HPDE6-E6E7 (cell line): ENCODE results near the gene LGI4.
A peak's percentile ranks its signal among the peaks of the same experiment; 100 is the strongest.

Source experiments
- DNase-seq: peaks from one replicate; pipeline ENCODE4 v3.0.0; 2011; ENCODE audit warnings: missing footprints; ENCODE audit errors: extremely low spot score

The LGI4 gene

DNA sequence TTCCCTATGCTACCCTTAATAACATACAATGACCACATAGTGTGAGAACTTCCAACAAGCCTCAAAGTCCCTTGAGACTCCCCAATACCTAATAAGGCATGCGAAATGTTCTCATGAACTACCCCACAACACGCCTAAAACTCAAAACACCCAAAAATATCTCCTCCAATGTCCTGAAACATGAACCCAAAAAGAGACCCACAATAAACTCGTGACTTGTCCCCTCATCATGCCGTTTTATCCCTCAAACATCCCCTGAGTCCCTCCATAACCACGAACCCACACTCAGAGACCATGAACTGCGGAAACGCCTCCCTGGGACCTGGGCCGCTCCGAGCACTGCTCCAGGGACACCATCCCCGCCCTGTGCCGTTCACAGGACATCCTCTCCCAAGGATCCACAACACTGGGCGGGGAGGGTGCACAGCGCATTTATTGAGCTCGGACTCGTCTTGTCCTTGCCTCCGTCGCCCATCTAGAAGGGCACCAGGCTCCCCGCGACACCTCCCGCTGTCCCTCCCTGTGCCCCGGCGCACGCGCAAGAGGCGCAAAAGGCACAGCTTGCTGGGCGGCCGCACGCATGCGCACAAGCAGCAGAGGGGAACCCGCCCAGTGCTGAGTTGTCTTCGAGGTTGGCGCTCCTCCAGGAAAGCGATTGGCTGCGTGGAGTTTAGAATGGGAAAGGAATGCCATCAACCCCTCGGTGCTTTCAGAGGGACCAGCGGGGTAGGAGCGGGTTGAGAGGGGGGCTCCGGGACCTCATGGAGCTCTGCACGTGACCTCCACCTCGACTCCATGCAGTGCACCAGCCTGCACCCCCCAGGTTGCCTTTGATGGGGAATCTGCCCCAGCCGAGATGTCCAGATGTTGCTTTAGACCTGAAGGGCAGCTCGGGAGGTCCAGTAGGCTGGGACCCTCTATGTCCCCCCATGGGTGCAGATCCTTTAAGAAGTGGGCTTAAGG lies 10.5 kb downstream of the LGI4 start:
- peak; percentile 90 for DNase-seq

DNA sequence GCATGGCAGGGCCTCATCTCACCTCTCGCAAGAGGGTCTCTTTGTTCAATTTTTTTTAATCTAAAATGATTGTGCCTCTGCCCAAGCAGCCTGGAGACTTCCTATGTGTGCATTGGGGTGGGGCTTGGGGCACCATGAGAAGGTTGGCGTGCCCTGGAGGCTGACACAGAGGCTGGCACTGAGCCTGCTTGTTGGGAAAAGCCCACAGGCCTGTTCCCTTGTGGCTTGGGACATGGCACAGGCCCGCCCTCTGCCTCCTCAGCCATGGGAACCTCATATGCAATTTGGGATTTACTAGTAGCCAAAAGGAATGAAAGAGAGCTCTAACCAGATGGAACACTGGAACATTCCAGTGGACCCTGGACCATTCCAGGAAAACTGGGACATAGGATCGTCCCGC lies 11.3 kb downstream of the LGI4 start:
- no peak for DNase-seq

DNA sequence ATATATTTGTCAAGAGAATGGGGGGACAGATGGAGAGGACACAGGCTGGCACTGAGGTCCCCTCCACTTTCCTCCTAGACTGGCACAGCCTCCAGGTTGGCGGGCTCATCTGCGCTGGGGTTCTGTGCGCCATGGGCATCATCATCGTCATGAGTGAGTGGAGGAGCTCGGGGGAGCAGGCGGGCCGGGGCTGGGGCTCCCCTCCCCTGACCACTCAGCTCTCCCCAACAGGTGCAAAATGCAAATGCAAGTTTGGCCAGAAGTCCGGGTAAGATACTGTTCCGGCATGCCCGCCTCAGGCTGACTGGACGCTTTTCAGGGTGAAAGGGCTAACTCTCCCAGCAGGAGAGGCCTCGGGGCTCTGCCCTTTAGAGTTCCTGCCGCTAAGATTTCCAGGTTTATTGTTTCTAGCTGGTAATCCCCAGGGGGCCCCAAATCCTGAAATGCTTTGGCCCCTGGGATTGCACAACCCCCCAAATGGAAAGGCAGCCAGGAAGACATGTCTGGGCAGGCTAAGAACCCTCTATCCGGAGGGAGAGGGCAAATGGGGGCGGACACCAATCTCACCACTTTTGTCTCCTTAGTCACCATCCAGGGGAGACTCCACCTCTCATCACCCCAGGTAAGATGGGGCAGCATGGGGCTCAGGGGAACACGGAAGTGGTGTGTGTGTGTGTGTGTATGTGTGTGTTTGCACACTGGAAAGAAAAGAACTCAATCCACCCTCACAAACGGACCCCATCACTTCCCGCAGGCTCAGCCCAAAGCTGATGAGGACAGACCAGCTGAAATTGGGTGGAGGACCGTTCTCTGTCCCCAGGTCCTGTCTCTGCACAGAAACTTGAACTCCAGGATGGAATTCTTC lies 11.9 kb downstream of the LGI4 start:
- peak; percentile 92 for DNase-seq

DNA sequence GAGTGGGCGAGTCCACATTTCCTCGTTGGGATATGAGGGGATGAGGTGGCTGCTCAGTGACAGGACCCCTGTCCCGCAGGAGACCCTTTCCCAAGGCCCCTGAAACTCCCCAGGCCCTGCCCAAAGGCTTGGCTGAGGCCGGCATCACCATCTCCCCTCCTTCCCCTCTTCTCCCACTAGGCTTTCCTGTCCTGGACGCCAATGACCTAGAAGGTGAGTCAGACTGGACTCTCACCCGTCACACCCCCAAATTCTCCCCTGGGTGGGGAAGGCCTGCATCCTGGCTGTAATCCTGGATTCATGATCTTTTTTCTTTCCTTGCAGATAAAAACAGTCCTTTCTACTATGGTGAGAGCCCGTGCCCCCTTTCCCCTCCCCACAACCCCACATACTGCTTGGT lies 14.0 kb downstream of the LGI4 start:
- DNase-seq, result no peak

DNA sequence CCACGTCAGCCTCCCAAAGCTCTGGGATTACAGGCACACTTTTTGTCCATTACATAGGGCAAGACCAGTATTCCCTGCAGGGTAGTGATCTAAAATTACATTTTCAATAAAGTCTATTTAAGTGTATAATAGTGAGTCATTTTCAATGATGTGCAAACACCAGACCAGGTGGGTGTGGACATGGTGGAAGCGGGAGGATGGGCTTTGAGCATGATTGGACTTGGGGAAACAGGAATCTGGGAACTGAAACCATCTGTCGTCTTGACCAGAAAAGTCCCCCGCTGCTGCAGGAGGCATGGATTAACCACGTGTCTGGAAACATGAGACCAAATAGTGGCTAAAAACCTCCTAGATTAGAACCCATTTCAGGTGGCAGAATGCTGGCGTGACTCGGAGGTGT lies 14.4 kb downstream of the LGI4 start:
- DNase-seq, result peak; percentile 88

DNA sequence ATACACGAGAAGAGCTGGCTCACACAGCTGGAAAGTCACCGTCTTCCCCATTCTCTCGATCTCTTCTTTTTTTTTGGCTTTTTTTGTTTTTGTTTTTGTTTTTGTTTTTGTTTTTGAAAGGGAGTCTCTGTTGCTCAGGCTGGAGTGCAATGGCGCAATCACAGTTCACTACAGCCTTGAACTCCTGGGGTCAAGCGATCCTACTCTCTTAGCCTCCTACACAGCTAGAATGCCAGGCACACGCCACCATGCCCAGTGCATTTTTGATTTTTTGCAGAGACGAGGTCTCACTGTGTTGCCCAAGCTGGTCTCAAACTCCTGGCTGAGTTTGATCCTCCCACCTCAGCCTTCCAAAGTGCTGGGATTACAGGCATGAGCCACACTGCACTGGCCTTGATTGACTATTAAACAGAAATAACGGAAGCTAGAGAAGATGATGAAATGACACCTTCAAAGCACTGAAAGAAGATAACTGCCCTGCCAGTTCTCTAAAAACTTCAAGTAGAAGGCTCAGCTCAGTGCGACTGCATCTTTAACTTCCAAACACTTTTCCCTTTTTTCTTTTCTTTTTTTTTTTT lies 15.2 kb downstream of the LGI4 start:
- no peak for DNase-seq

- DNase-seq, result no peak
Observed at GRCh38 chr19:35119091-35119490, 15.8 kb downstream of the LGI4 start.

GRCh38 chr19:35118268-35119020 lies 16.4 kb downstream of the LGI4 start:
- no peak for DNase-seq

DNA sequence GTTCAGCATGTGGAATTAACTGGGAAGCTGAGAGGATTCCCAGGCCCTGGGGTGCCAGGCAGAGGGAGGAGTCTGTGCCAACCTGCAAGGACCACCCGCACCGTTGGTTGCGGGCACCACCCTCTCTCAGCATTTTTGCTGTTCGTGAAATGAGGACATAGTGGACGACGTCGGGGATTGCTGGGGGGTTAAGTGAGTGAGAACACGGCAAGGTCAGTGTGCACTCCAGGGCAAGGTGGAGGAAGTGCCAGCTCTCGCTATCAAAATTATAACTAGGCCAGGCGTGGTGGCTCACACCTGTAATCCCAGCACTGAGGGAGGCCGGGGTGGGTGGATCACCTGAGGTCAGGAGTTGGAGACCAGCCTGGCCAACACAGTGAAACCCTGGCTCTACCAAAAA lies 17.1 kb downstream of the LGI4 start:
- no peak for DNase-seq

DNA sequence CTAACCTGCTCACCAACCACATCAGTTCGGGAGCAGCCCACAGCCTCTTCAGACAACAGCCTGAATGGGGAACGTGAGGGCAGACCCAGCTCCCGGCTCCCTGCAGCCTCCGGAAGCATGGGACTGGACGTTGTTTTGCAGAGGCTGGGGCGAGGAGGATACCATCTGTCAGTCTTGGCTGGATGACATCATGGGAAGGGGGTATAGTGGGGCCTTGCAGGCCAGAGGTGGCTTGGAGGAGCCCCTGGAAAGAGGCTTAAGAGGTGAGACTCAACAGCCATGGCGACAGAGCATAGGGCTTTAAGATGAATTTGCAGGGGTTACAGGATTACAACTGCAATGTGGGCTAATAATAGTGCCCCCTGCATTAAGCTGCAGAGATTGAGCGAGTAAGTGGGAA lies 17.7 kb downstream of the LGI4 start:
- no peak for DNase-seq

GRCh38 chr19:35116072-35116801 lies 18.6 kb downstream of the LGI4 start:
- DNase-seq, result peak; percentile 58

DNA sequence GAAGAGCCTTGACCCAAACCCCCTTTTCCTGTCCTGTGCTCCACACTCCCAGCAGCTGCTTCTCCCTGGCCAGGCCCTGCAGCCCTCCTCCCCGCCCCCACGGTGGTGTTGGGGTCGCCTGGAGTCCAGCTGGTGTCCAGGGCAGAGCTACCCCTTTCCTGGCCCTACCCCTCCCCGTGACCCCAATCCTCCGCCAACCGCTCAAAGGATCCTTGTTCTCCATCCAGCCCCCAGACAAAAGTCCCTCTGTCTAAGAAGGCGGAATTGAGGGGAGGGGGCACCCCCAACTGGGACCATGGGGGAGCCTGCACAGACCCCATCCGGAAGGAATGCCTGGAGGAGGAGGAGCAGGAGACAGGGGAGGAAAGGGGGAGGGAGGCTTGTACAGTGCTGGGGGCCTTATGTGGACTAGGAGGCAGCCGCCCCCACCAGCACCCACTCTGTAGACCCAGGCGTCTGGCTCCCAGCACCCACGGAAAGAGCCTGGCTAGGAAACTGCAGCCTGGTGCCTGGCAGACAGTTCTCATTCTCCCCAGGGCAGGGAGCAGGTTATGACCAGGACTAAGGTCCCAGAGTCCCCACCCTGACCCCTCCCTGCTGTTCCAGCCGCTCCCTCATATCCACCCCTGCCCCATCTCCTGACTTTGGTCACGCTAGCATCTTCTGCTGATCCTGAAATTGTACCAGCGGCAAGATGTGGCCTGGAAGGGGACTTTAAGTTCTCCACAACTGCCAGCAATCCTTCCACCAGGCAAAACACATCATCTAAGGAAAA lies 19.5 kb downstream of the LGI4 start, which contains the start of gene FXYD3:
TSS of gene FXYD3 (plus strand) at position 647 of the 775 bp plus-strand sequence. CDS start 3,554 bp downstream, outside the sequence.
- no peak for DNase-seq

GRCh38 chr19:35114353-35115176 lies 20.3 kb downstream of the LGI4 start:
- DNase-seq, result peak; percentile 71

DNA sequence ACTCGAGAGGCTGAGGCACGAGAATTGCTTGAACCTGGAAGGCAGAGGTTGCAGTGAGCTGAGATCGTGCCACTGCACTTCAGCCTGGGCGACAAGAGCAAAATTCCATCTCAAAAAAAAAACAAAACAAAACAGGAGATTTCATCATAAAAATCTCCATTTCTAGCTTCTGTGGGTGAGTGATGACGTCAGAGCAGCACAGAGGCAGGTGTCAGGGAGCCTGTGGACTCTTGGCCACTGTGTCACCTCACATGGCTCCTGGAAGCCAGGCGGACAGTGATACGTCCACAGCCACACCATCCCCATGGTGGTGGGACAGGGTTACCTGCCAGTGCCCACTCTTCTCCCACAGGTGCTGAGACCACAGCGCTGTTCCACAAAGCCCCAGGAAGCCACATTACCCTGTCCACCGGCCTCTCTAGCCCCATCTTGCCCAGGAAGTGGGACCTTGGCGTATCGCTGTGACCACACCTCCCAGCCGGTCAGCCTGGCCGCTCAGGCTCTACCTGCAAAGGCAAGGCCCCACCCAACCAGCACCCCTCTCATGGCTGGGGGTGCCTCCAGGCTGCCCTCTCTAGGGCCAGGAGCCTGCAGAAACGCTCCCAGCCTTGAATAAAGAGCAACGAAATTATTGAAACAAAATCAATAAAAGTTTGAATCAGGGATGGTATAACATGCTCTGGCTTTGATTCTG lies 21.7 kb downstream of the LGI4 start:
- no peak for DNase-seq

- no peak for DNase-seq
Observed at GRCh38 chr19:35110974-35111373, 23.9 kb downstream of the LGI4 start.

DNA sequence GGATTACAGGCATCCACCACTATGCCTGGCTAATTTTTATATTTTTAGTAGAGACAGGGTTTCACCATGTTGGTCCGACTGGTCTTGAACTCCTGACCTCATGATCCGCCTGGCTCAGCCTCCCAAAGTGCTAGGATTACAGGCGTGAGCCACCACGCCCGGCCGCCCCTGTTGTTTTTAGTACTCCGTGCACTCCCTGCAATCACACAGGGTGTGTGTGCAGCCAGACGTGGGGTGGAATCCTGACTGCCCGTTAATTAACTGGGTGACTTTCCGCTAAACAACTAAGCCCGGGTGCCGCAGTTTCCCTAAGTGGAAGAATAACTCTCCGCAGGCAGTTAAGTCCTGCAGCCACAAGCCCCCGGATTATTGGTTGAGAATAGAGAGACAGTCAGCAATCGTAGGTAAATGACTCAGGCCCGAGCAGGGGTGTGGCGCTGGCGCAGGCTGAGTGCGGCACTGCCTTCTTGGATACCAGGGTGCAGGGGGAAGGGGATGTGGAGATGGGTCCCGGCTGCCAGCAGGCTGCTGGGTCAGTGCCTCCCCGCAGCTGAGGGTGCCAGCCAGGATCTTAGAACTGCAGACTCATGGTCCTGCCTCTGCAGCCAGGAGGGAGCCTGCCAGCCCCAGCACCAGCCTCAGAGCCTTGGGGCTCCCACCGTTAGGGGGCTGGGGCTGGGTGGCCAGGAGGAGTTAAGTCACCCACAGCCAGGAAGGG lies 25.3 kb downstream of the LGI4 start:
- peak; percentile 67 for DNase-seq

DNA sequence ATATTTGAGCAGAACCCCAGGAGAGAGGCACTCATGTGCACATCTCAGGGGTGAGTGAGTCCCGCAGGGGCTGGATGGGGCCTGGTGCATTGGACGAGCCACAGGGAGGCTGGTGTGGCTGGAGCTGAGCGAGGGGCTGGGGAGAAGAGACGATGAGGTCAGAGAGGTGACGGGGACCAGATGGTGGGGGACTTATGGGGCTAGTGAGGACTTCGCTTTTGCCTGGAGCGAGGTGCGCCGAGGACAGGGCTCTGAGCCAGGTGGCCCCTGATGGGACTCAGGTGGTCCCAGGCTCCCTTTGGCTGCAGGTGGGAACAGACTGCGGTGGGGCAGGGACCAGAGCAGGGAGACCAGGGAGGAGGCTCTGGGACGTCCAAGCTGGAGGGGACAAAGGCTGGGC lies 26.1 kb downstream of the LGI4 start:
- DNase-seq, result no peak

DNA sequence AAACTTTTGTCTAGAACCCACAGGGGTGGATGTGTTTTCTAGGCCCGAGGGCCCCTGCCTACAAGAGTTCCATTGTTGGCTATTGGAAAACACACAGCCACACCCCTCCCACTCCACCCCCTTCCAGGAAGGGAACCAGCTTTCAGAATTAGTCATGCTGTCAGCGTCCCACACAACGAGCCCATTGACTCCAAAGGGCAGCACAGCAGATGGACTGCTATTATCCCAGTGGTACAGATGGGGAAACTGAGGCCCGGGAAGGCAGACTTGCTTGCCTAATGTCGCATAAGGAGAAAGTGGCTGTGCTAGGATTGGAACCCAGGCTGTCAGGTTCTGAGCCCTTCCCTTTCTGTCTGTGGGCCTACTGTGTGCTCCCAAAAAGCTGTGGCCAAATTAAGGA lies 27.3 kb downstream of the LGI4 start:
- DNase-seq, result peak; percentile 83
